ENCODE results near the gene OPA3.

The OPA3 gene

GRCh38 chr19:45560038-45560437, 24.6 kb downstream of the OPA3 start:
- H3K27ac Mint-ChIP-seq: peak overlapping the region; percentile 56
- H3K9me3 Mint-ChIP-seq: no peaks in the 10 kb centered on the region
- peaks cover 6% of the 10 kb centered on the region for H3K36me3 Mint-ChIP-seq
- no peak for ATAC-seq
- H3K4me3 Mint-ChIP-seq: no peak overlapping the region
- DNase-seq (ENCODE audit: low spot score in 2 of 2): no peak
- H3K4me1 Mint-ChIP-seq: peaks cover 25% of the 10 kb centered on the region

GRCh38 chr19:45558399-45558878, 26.2 kb downstream of the OPA3 start:
- DNase-seq (ENCODE audit: low spot score in 2 of 2): peak; percentile 30 to 73
- Mint-ChIP-seq H3K4me1 (peaks cover 25% of the 10 kb centered on the region), H3K27ac (peak overlapping the region; percentile 37), H3K9me3 (no peaks in the 10 kb centered on the region), H3K4me3 (no peak overlapping the region), H3K36me3 (peaks cover 6% of the 10 kb centered on the region)
- ATAC-seq: peak; percentile 95

GRCh38 chr19:45556835-45557234, 27.8 kb downstream of the OPA3 start:
- peaks cover 6% of the 10 kb centered on the region for H3K36me3 Mint-ChIP-seq
- no peaks in the 10 kb centered on the region for H3K9me3 Mint-ChIP-seq
- H3K4me1 Mint-ChIP-seq: peaks cover 18% of the 10 kb centered on the region
- no peak overlapping the region for H3K4me3 Mint-ChIP-seq
- DNase-seq (ENCODE audit: low spot score in 2 of 2) (no peak), ATAC-seq (no peak)
- peak overlapping the region; percentile 21 for H3K27ac Mint-ChIP-seq

GRCh38 chr19:45554481-45554880, 30.1 kb downstream of the OPA3 start:
- no peak overlapping the region for H3K27ac Mint-ChIP-seq
- no peaks in the 10 kb centered on the region for H3K36me3 Mint-ChIP-seq
- DNase-seq (ENCODE audit: low spot score in 2 of 2) (no peak), ATAC-seq (no peak)
- no peak overlapping the region for H3K4me3 Mint-ChIP-seq
- peaks cover 5% of the 10 kb centered on the region for H3K4me1 Mint-ChIP-seq
- H3K9me3 Mint-ChIP-seq: no peaks in the 10 kb centered on the region

GRCh38 chr19:45553464-45553863, 31.1 kb downstream of the OPA3 start:
- Mint-ChIP-seq H3K27ac (no peak overlapping the region), H3K4me1 (peaks cover 4% of the 10 kb centered on the region), H3K36me3 (no peaks in the 10 kb centered on the region), H3K4me3 (no peak overlapping the region), H3K9me3 (no peaks in the 10 kb centered on the region)
- no peak for ATAC-seq
- DNase-seq (ENCODE audit: low spot score in 2 of 2): no peak

- no peaks in the 10 kb centered on the region for H3K36me3 Mint-ChIP-seq
- H3K4me1 Mint-ChIP-seq: no peaks in the 10 kb centered on the region
- DNase-seq (ENCODE audit: low spot score in 2 of 2) (no peak), ATAC-seq (no peak)
- no peak overlapping the region for H3K4me3 Mint-ChIP-seq
- no peak overlapping the region for H3K27ac Mint-ChIP-seq
- no peaks in the 10 kb centered on the region for H3K9me3 Mint-ChIP-seq
Measured at GRCh38 chr19:45547965-45548609, 36.5 kb downstream of the OPA3 start.

- no peaks in the 10 kb centered on the region for H3K9me3 Mint-ChIP-seq
- no peaks in the 10 kb centered on the region for H3K4me1 Mint-ChIP-seq
- ATAC-seq: no peak
- no peak overlapping the region for H3K4me3 Mint-ChIP-seq
- H3K36me3 Mint-ChIP-seq: no peaks in the 10 kb centered on the region
- DNase-seq (ENCODE audit: low spot score in 2 of 2): no peak
- no peak overlapping the region for H3K27ac Mint-ChIP-seq
Measured at GRCh38 chr19:45547211-45547770, 37.3 kb downstream of the OPA3 start.

- ATAC-seq: no peak
- H3K27ac Mint-ChIP-seq: no peak overlapping the region
- no peaks in the 10 kb centered on the region for H3K36me3 Mint-ChIP-seq
- no peak for DNase-seq (ENCODE audit: low spot score in 2 of 2)
- H3K4me1 Mint-ChIP-seq: no peaks in the 10 kb centered on the region
- H3K4me3 Mint-ChIP-seq: no peak overlapping the region
- no peaks in the 10 kb centered on the region for H3K9me3 Mint-ChIP-seq
Measured at GRCh38 chr19:45542234-45542668, 42.4 kb downstream of the OPA3 start.

- H3K36me3 Mint-ChIP-seq: no peaks in the 10 kb centered on the region
- ATAC-seq (no peak), DNase-seq (ENCODE audit: low spot score in 2 of 2) (no peak)
- no peak overlapping the region for H3K4me3 Mint-ChIP-seq
- no peaks in the 10 kb centered on the region for H3K4me1 Mint-ChIP-seq
- H3K27ac Mint-ChIP-seq: no peak overlapping the region
- H3K9me3 Mint-ChIP-seq: no peaks in the 10 kb centered on the region
Measured at GRCh38 chr19:45539459-45539858, 45.1 kb downstream of the OPA3 start.

GRCh38 chr19:45531349-45531748, 53.3 kb downstream of the OPA3 start:
- Mint-ChIP-seq H3K36me3 (peaks cover 36% of the 10 kb centered on the region), H3K27ac (no peak overlapping the region), H3K4me3 (no peak overlapping the region), H3K9me3 (peaks cover 5% of the 10 kb centered on the region), H3K4me1 (peaks cover 14% of the 10 kb centered on the region)
- no peak for ATAC-seq
- DNase-seq (ENCODE audit: low spot score in 2 of 2): no peak

GRCh38 chr19:45529420-45529785, 55.2 kb downstream of the OPA3 start:
- Mint-ChIP-seq H3K4me1 (peaks cover 14% of the 10 kb centered on the region), H3K9me3 (peaks cover 5% of the 10 kb centered on the region)
- ATAC-seq: peak; percentile 8

GRCh38 chr19:45528744-45529419, 55.7 kb downstream of the OPA3 start:
- Mint-ChIP-seq H3K4me1 (peaks cover 16% of the 10 kb centered on the region), H3K27ac (peak overlapping the region; percentile 80), H3K4me3 (no peak overlapping the region), H3K36me3 (peaks cover 61% of the 10 kb centered on the region), H3K9me3 (peaks cover 5% of the 10 kb centered on the region)
- peak; percentile 39 for ATAC-seq
- no peak for DNase-seq (ENCODE audit: low spot score in 2 of 2)

More at GRCh38 chr19:45529420-45529785, 55.2 kb downstream of the OPA3 start:
- Mint-ChIP-seq H3K4me3 (no peak overlapping the region), H3K27ac (peak overlapping the region; percentile 20), H3K36me3 (peaks cover 56% of the 10 kb centered on the region)
- no peak for DNase-seq (ENCODE audit: low spot score in 2 of 2)

GRCh38 chr19:45528149-45528743, 56.4 kb downstream of the OPA3 start:
- ATAC-seq: no peak
- H3K4me1 Mint-ChIP-seq: peaks cover 22% of the 10 kb centered on the region
- DNase-seq (ENCODE audit: low spot score in 2 of 2): no peak
- H3K9me3 Mint-ChIP-seq: peaks cover 5% of the 10 kb centered on the region
- H3K36me3 Mint-ChIP-seq: peaks cover 67% of the 10 kb centered on the region
- peak overlapping the region; percentile 8 for H3K4me3 Mint-ChIP-seq
- H3K27ac Mint-ChIP-seq: peak overlapping the region; percentile 80

- H3K4me3 Mint-ChIP-seq: peak overlapping the region; percentile 8
Measured at GRCh38 chr19:45527731-45528130, 56.9 kb downstream of the OPA3 start.

GRCh38 chr19:45526971-45527370, 57.6 kb downstream of the OPA3 start:
- no peak for ATAC-seq
- Mint-ChIP-seq H3K36me3 (peaks cover 80% of the 10 kb centered on the region), H3K27ac (no peak overlapping the region), H3K9me3 (peaks cover 5% of the 10 kb centered on the region), H3K4me3 (no peak overlapping the region), H3K4me1 (peaks cover 23% of the 10 kb centered on the region)
- no peak for DNase-seq (ENCODE audit: low spot score in 2 of 2)

More at GRCh38 chr19:45527731-45528130, 56.9 kb downstream of the OPA3 start:
- no peak for ATAC-seq
- Mint-ChIP-seq H3K9me3 (peaks cover 5% of the 10 kb centered on the region), H3K36me3 (peaks cover 73% of the 10 kb centered on the region), H3K4me1 (peaks cover 23% of the 10 kb centered on the region), H3K27ac (peak overlapping the region; percentile 80)
- no peak for DNase-seq (ENCODE audit: low spot score in 2 of 2)

Measured in stimulated activated effector memory CD8-positive, alpha-beta T cell treated with anti-CD3 and anti-CD28 coated beads, Interleukin-12 subunit alpha, Interleukin-12 subunit beta, amount 100 ng/mL, for 72 hours (primary cell).